Ishikawa (cell line): ENCODE results near the gene DDIT4.

Experiments used
- CEBPB ChIP-seq: IDR thresholded peaks from 2 replicates; pipeline ENCODE4 v1.6.1; 2012
- CREB1 ChIP-seq: IDR thresholded peaks from 2 replicates; pipeline ENCODE4 v1.6.1; 2012; ENCODE audit warnings: low read depth
- EGR1 ChIP-seq: IDR thresholded peaks from 2 replicates; pipeline ENCODE4 v1.6.1; 2012
- EP300 ChIP-seq: IDR thresholded peaks from 2 replicates; pipeline ENCODE4 v1.6.1; 2012; ENCODE audit warnings: borderline replicate concordance
- FOXM1 ChIP-seq: IDR thresholded peaks from 2 replicates; pipeline ENCODE4 v1.6.1; 2012; ENCODE audit warnings: low read depth, borderline replicate concordance
- NFIC ChIP-seq: IDR thresholded peaks from 2 replicates; pipeline ENCODE4 v1.6.1; 2012
- RAD21 ChIP-seq: IDR thresholded peaks from 2 replicates; pipeline ENCODE4 v1.6.1; 2012; ENCODE audit warnings: low read depth
- TAF1 ChIP-seq: IDR thresholded peaks from 2 replicates; pipeline ENCODE4 v1.6.1; 2012; ENCODE audit warnings: low read depth, mild to moderate bottlenecking
- TEAD4 ChIP-seq: IDR thresholded peaks from 2 replicates; pipeline ENCODE4 v1.6.1; 2012
- YY1 ChIP-seq: IDR thresholded peaks from 2 replicates; pipeline ENCODE4 v1.6.1; 2012; ENCODE audit warnings: low read depth
- TF ChIP-seq, protein P1 (sequence below): IDR thresholded peaks from 2 replicates; pipeline ENCODE4 v1.6.1; 2012
- TF ChIP-seq, protein P2 (sequence below): IDR thresholded peaks from 2 replicates; pipeline ENCODE4 v1.6.1; 2012; ENCODE audit warnings: low read depth, mild to moderate bottlenecking
- TF ChIP-seq, protein P3 (sequence below): IDR thresholded peaks from 2 replicates; pipeline ENCODE4 v1.6.1; 2012

DNA sequence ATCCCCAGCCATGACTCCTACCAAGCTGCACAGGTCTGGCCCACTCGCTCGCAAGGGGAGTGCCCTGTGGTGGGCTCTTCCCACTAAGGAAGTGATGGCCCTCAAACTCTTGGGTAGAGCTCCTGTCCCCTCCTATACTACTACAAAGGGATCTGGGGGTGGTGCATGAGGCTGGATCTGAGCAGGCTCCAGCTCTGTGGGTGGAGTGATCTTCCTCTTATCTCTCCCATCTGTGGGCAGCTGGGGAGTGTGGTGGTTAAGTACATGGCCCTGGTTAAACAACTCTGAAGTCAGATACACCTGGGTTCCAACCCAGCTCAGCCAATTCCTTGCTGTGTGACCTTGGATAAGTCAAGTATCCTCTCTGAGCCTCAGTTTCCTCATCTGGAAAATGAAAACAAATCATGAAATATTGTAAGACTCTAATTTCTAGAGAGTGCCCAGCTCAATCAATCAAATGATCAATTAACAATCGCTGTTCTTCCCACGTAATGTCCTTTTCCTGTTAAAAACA, 17.4 kb downstream of the DDIT4 start:
- TF ChIP-seq, protein P1, sequence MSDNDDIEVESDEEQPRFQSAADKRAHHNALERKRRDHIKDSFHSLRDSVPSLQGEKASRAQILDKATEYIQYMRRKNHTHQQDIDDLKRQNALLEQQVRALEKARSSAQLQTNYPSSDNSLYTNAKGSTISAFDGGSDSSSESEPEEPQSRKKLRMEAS, result no peak
- TF ChIP-seq EP300 (no peak), EGR1 (no peak), YY1 (no peak), TEAD4 (no peak), FOXM1 (no peak), TAF1 (no peak), CREB1 (no peak), NFIC (no peak), RAD21 (no peak), CEBPB (no peak)
- TF ChIP-seq, protein P2, sequence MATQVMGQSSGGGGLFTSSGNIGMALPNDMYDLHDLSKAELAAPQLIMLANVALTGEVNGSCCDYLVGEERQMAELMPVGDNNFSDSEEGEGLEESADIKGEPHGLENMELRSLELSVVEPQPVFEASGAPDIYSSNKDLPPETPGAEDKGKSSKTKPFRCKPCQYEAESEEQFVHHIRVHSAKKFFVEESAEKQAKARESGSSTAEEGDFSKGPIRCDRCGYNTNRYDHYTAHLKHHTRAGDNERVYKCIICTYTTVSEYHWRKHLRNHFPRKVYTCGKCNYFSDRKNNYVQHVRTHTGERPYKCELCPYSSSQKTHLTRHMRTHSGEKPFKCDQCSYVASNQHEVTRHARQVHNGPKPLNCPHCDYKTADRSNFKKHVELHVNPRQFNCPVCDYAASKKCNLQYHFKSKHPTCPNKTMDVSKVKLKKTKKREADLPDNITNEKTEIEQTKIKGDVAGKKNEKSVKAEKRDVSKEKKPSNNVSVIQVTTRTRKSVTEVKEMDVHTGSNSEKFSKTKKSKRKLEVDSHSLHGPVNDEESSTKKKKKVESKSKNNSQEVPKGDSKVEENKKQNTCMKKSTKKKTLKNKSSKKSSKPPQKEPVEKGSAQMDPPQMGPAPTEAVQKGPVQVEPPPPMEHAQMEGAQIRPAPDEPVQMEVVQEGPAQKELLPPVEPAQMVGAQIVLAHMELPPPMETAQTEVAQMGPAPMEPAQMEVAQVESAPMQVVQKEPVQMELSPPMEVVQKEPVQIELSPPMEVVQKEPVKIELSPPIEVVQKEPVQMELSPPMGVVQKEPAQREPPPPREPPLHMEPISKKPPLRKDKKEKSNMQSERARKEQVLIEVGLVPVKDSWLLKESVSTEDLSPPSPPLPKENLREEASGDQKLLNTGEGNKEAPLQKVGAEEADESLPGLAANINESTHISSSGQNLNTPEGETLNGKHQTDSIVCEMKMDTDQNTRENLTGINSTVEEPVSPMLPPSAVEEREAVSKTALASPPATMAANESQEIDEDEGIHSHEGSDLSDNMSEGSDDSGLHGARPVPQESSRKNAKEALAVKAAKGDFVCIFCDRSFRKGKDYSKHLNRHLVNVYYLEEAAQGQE, result no peak
- TF ChIP-seq, protein P3, sequence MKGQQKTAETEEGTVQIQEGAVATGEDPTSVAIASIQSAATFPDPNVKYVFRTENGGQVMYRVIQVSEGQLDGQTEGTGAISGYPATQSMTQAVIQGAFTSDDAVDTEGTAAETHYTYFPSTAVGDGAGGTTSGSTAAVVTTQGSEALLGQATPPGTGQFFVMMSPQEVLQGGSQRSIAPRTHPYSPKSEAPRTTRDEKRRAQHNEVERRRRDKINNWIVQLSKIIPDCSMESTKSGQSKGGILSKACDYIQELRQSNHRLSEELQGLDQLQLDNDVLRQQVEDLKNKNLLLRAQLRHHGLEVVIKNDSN, result no peak
